NT2/D1 (cell line): ENCODE results near the gene SPAG17.

Source experiments
- YY1 ChIP-seq: IDR thresholded peaks from 2 replicates; pipeline ENCODE4 v1.6.1; 2011; ENCODE audit not compliant: insufficient read length, insufficient read depth
- ZNF274 ChIP-seq: IDR thresholded peaks from 2 replicates; pipeline ENCODE4 v1.6.1; 2011; ENCODE audit warnings: mild to moderate bottlenecking, low read depth, low read length

GRCh38 chr1:118210051-118210722 is 25.2 kb upstream of the SPAG17 start:
- TF ChIP-seq ZNF274 (no peak), YY1 (no peak)
